PC-9 (cell line): ENCODE data around the gene KRTAP25-1. TPM values are rescaled to one million over a fixed set of nuclear protein-coding genes. Genes with fewer than 3 reads are reported as not detected.

Experiments
- Bru-seq: library from RNA; stranded (reverse); fragments of 400-500 nt; gene quantifications from one replicate; lab custom pipeline; 2021; lab: Mats Ljungman, UMichigan
- BruChase-seq, 2 experiments: library from RNA; stranded (reverse); fragments of 400-500 nt; gene quantifications; one replicate each; lab custom pipeline; 2021; lab: Mats Ljungman, UMichigan
- BruUV-seq: library from RNA; stranded (reverse); fragments of 400-500 nt; replicated peaks from 2 replicates; lab custom pipeline; 2021; lab: Mats Ljungman, UMichigan
- CTCF ChIA-PET: fragments of 300-600 bp; sonication (Branson Sonifier 250); formaldehyde crosslinking; loops from one replicate; lab custom pipeline; 2022; ENCODE audit warnings: antibody characterized with exemption; lab: Charles Lee
- POLR2A ChIA-PET: fragments of 300-600 bp; sonication (Branson Sonifier 250); formaldehyde crosslinking; loops from one replicate; lab custom pipeline; 2022; ENCODE audit warnings: antibody characterized with exemption; ENCODE audit not compliant: unreplicated experiment; lab: Charles Lee
- DNase-seq, 2 experiments: peaks; one replicate each; pipeline versions ENCODE4 v3.0.0 to v3.0.0-alpha.2; 2015 to 2022; ENCODE audit warnings: mixed read lengths in 1 of 2
- H2AFZ ChIP-seq: fragments of 200-600 bp; sonication (generic); 2 replicates; pipeline ENCODE4 v1.8.1; 2017; ENCODE audit warnings: antibody characterized with exemption
- H3F3A ChIP-seq: fragments of 200-600 bp; sonication (generic); 2 replicates; pipeline ENCODE4 v1.8.1; 2017; ENCODE audit warnings: antibody characterized with exemption, mild to moderate bottlenecking, low read depth; ENCODE audit not compliant: insufficient read depth
- H3K27ac ChIP-seq: fragments of 200-600 bp; sonication (generic); 2 replicates; pipeline ENCODE4 v1.6.1; 2016; ENCODE audit warnings: mixed run types
- H3K27me3 ChIP-seq: fragments of 200-600 bp; sonication (generic); 2 replicates; pipeline ENCODE4 v1.6.1; 2016; ENCODE audit warnings: low read depth, mixed run types; ENCODE audit not compliant: insufficient read depth
- H3K36me3 ChIP-seq: fragments of 200-600 bp; sonication (generic); 2 replicates; pipeline ENCODE4 v1.6.1; 2016; ENCODE audit warnings: low read depth, mixed run types
- H3K4me1 ChIP-seq: fragments of 200-600 bp; sonication (generic); replicated peaks from 2 replicates; pipeline ENCODE4 v1.6.1; 2016; ENCODE audit warnings: mixed run types; ENCODE audit not compliant: insufficient read depth
- H3K4me2 ChIP-seq: fragments of 200-600 bp; sonication (generic); 2 replicates; pipeline ENCODE4 v1.6.1; 2017; ENCODE audit warnings: mixed run types
- H3K4me3 ChIP-seq: fragments of 200-600 bp; sonication (generic); 2 replicates; pipeline ENCODE4 v1.6.1; 2016; ENCODE audit warnings: mixed run types
- H3K79me2 ChIP-seq: fragments of 200-600 bp; sonication (generic); 2 replicates; pipeline ENCODE4 v1.6.1; 2017; ENCODE audit warnings: low read depth, mixed run types
- H3K9me2 ChIP-seq: fragments of 200-600 bp; sonication (generic); 2 replicates; pipeline ENCODE4 v1.8.1; 2017; ENCODE audit warnings: mild to moderate bottlenecking; ENCODE audit not compliant: insufficient read depth
- H3K9me3 ChIP-seq: fragments of 200-600 bp; sonication (generic); 2 replicates; pipeline ENCODE4 v1.8.1; 2016; ENCODE audit warnings: low read depth; ENCODE audit not compliant: insufficient read depth
- H4K20me1 ChIP-seq: fragments of 200-600 bp; sonication (generic); 2 replicates; pipeline ENCODE4 v1.8.1; 2017; ENCODE audit not compliant: insufficient read depth
- EZH2 ChIP-seq: fragments of 200-600 bp; sonication (generic); IDR thresholded peaks from 2 replicates; pipeline ENCODE4 v1.8.0; 2017; ENCODE audit warnings: antibody characterized with exemption, low read depth
- intact Hi-C: fragments of 100-400 bp; cut with micrococcal nuclease; formaldehyde crosslinking; loops from one replicate; pipeline ENCODE4 v1.10.0; 2022; ENCODE audit not compliant: unreplicated experiment
- long read RNA-seq: library from polyadenylated mRNA; stranded (forward); transcript quantifications from one replicate; pipeline ENCODE4 v2.0.0, GENCODE V29; 2022
- total RNA-seq: library from RNA; stranded (reverse); gene quantifications from 2 replicates; pipeline ENCODE4 v1.2.3, GENCODE V29; 2021
- TF ChIP-seq, protein P1 (sequence below): fragments of 200-600 bp; sonication (generic); conservative IDR thresholded peaks from 2 replicates; pipeline ENCODE4 v1.6.1; 2017; ENCODE audit warnings: mixed run types, antibody characterized with exemption, mild to moderate bottlenecking, moderate library complexity

The KRTAP25-1 gene, protein sequence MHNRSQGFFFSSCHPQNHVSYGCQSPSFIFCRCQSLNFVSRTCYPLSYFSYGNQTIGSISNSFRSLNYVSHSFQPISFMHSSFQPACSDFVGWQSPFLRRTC
- total RNA-seq (not detected in 2 replicates), Bru-seq, nascent RNA (not detected), BruChase-seq, experiment 1, labeled RNA remaining after a 2-hour chase (not detected), BruChase-seq, experiment 2, labeled RNA remaining after a 6-hour chase (not detected)
- long read RNA-seq = 0 reads

DNA sequence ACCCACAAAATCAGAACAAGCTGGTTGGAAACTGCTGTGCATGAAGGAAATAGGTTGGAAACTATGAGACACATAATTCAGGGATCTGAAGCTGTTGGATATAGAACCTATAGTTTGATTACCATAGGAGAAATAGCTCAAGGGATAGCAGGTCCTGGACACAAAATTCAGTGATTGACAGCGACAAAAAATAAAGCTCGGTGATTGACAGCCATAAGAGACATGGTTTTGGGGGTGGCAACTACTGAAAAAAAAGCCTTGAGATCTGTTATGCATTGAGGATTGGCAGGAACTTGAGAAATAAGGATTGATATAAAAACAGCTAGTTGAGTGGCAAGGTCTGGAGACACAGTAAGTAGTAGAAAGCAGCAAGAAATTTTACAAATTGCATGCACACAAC is at the start of gene KRTAP25-1:
KRTAP25-1 (minus strand) TSS at position 300 of the 400 bp plus-strand sequence; CDS start at position 276, 24 bp downstream.
- Histone ChIP-seq H3K27me3 (no peaks in the 10 kb centered on the region), H3K4me2 (no peak within 1 kb of the TSS), H3K4me3 (no peak within 1 kb of the TSS), H3K9me3 (no peaks in the 10 kb centered on the region), H2AFZ (no peak within 1 kb of the TSS), H3K27ac (no peak within 1 kb of the TSS), H3K9me2 (no peaks in the 10 kb centered on the region), H3F3A (no peaks in the 10 kb centered on the region), H4K20me1 (no peaks in the 10 kb centered on the region), H3K36me3 (no peaks in the 10 kb centered on the region), H3K79me2 (no peaks in the 10 kb centered on the region), H3K4me1 (no peaks in the 10 kb centered on the region)
- TF ChIP-seq EZH2 = no peak
- TF ChIP-seq, protein P1, sequence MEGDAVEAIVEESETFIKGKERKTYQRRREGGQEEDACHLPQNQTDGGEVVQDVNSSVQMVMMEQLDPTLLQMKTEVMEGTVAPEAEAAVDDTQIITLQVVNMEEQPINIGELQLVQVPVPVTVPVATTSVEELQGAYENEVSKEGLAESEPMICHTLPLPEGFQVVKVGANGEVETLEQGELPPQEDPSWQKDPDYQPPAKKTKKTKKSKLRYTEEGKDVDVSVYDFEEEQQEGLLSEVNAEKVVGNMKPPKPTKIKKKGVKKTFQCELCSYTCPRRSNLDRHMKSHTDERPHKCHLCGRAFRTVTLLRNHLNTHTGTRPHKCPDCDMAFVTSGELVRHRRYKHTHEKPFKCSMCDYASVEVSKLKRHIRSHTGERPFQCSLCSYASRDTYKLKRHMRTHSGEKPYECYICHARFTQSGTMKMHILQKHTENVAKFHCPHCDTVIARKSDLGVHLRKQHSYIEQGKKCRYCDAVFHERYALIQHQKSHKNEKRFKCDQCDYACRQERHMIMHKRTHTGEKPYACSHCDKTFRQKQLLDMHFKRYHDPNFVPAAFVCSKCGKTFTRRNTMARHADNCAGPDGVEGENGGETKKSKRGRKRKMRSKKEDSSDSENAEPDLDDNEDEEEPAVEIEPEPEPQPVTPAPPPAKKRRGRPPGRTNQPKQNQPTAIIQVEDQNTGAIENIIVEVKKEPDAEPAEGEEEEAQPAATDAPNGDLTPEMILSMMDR = no peak
- ChIA-PET CTCF (no interaction called here), POLR2A (no interaction called here)
- DNase-seq = no peak
- BruUV-seq = no TSS peak
- intact Hi-C loops = no loop called here

DNA sequence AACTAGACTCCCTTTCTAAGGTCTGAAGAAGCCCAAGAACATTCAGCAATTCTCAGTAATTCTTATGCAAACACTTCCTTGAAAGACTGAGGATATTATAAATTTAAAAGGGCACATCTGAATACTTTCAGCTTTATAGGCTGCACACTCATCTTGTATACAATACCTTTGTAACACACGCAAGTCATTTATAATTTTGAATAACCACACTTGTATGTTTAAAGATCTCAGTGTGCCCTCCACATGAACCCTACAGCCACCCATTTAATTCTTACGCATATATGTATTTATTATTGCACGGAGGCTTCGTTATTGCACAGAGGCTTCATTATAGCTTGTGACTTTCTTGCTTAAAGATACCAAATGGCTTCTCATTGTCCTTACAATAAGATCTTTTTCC is 49.4 kb upstream of the KRTAP25-1 start:
- Histone ChIP-seq H3K9me2 (no peaks in the 10 kb centered on the region), H2AFZ (no peak overlapping the region), H3K36me3 (no peaks in the 10 kb centered on the region), H3K27me3 (no peaks in the 10 kb centered on the region), H4K20me1 (no peaks in the 10 kb centered on the region), H3K4me1 (peaks cover 8% of the 10 kb centered on the region), H3K27ac (no peak overlapping the region), H3K4me2 (no peak overlapping the region), H3K79me2 (no peaks in the 10 kb centered on the region), H3K4me3 (no peak overlapping the region), H3K9me3 (no peaks in the 10 kb centered on the region), H3F3A (no peaks in the 10 kb centered on the region)
- no peak for DNase-seq
- TF ChIP-seq EZH2 = no peak
- TF ChIP-seq, protein P1 = no peak
- no TSS peak for BruUV-seq
- intact Hi-C loops = no loop called here
- ChIA-PET CTCF (no interaction called here), POLR2A (no interaction called here)

DNA sequence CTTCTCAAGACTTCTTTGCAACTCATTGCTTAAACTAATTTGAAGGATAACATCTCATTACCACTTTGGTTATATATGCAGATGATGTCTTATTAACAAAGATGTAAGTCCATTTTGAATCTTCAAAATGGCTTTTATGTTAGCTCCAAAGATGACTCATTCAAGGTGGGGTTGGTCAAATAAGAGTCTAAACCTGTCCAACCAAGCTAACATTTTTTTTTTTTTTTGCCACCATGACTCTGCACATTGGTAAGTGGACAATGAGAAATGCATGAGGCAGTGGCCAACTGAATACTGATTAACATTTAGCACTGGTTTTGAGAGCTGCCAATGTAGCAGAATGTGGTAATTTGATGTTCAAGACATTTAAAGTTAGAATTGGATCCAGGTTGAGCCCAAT is 48.5 kb upstream of the KRTAP25-1 start:
- no peak overlapping the region for H3K27ac ChIP-seq
- no peaks in the 10 kb centered on the region for H3K79me2 ChIP-seq
- H3K9me2 ChIP-seq = no peaks in the 10 kb centered on the region
- no peaks in the 10 kb centered on the region for H3K9me3 ChIP-seq
- H3K4me2 ChIP-seq = no peak overlapping the region
- H4K20me1 ChIP-seq = no peaks in the 10 kb centered on the region
- intact Hi-C loops = no loop called here
- no peak for DNase-seq
- CTCF ChIA-PET = no interaction called here
- H3K4me1 ChIP-seq = peaks cover 8% of the 10 kb centered on the region
- TF ChIP-seq, protein P1 = no peak
- TF ChIP-seq EZH2 = no peak
- no peak overlapping the region for H3K4me3 ChIP-seq
- POLR2A ChIA-PET = interaction anchor here (0.6 kb wide), 1 partner anchor 70 kb away, joined by 11 read pairs; no protein-coding TSS in a partner anchor
- H3K27me3 ChIP-seq = no peaks in the 10 kb centered on the region
- no TSS peak for BruUV-seq
- no peaks in the 10 kb centered on the region for H3K36me3 ChIP-seq
- no peaks in the 10 kb centered on the region for H3F3A ChIP-seq
- no peak overlapping the region for H2AFZ ChIP-seq
